Neural progenitor cell (in vitro differentiated cells): Measurements from ENCODE around the gene CDH11. TPM values are rescaled to one million over a fixed set of nuclear protein-coding genes. Genes with fewer than 3 reads are reported as not detected.
A peak's percentile ranks its signal among the peaks of the same experiment; 100 is the strongest.

Source experiments
- DNase-seq: peaks from one replicate; pipeline ENCODE4 v3.0.0-alpha.2; 2016; ENCODE audit warnings: low spot score
- H2AFZ ChIP-seq: fragments of 200-600 bp; sonication (generic); replicated peaks from 2 replicates; pipeline ENCODE4 v1.6.1; 2016; ENCODE audit warnings: antibody characterized with exemption
- H3F3A ChIP-seq: fragments of 200-600 bp; sonication (generic); 2 replicates; pipeline ENCODE4 v1.6.1; 2016; ENCODE audit warnings: antibody characterized with exemption, low read depth
- H3K27ac ChIP-seq: fragments of 200-600 bp; sonication (generic); 2 replicates; pipeline ENCODE4 v1.5.1; 2016; ENCODE audit warnings: mild to moderate bottlenecking
- H3K27me3 ChIP-seq: fragments of 200-600 bp; sonication (generic); 2 replicates; pipeline ENCODE4 v1.6.1; 2016; ENCODE audit warnings: mild to moderate bottlenecking, moderate library complexity
- H3K36me3 ChIP-seq: fragments of 200-600 bp; sonication (generic); 2 replicates; pipeline ENCODE4 v1.5.1; 2016
- H3K4me1 ChIP-seq: fragments of 200-600 bp; sonication (generic); 2 replicates; pipeline ENCODE4 v1.6.1; 2016; ENCODE audit warnings: mixed run types
- H3K4me2 ChIP-seq: fragments of 200-600 bp; sonication (generic); 2 replicates; pipeline ENCODE4 v1.6.1; 2016
- H3K4me3 ChIP-seq: fragments of 200-600 bp; sonication (generic); 2 replicates; pipeline ENCODE4 v1.5.1; 2016
- H3K79me2 ChIP-seq: fragments of 200-600 bp; sonication (generic); 2 replicates; pipeline ENCODE4 v1.6.1; 2016; ENCODE audit warnings: low read depth
- H3K9ac ChIP-seq: fragments of 200-600 bp; sonication (generic); 2 replicates; pipeline ENCODE4 v1.6.1; 2016
- H3K9me3 ChIP-seq: fragments of 200-600 bp; sonication (generic); 2 replicates; pipeline ENCODE4 v1.5.1; 2016; ENCODE audit warnings: low read depth
- H4K20me1 ChIP-seq: fragments of 200-600 bp; sonication (generic); 2 replicates; pipeline ENCODE4 v1.6.1; 2016; ENCODE audit warnings: low read depth
- H3K27ac Mint-ChIP-seq: 3 replicates; pipeline ENCODE4 v1.8.0; 2021; ENCODE audit warnings: mixed read lengths
- H3K27me3 Mint-ChIP-seq: 2 replicates; pipeline ENCODE4 v1.8.0; 2022; ENCODE audit warnings: low read depth, mild to moderate bottlenecking, inconsistent platforms, moderate library complexity, mixed read lengths; ENCODE audit not compliant: insufficient read depth
- H3K36me3 Mint-ChIP-seq: 3 replicates; pipeline ENCODE4 v1.8.0; 2021; ENCODE audit warnings: mixed read lengths
- H3K4me1 Mint-ChIP-seq: 3 replicates; pipeline ENCODE4 v1.8.0; 2021; ENCODE audit warnings: mixed read lengths
- H3K4me3 Mint-ChIP-seq: 3 replicates; pipeline ENCODE4 v1.8.0; 2021; ENCODE audit warnings: mild to moderate bottlenecking, moderate library complexity, mixed read lengths
- H3K9me3 Mint-ChIP-seq: 3 replicates; pipeline ENCODE4 v1.8.0; 2020; ENCODE audit warnings: mixed read lengths
- CTCF ChIP-seq: fragments of 200-600 bp; sonication (generic); IDR thresholded peaks from 2 replicates; pipeline ENCODE4 v1.5.1; 2017; ENCODE audit warnings: antibody characterized with exemption, mild to moderate bottlenecking
- EZH2 ChIP-seq: fragments of 200-600 bp; sonication (generic); IDR thresholded peaks from 2 replicates; pipeline ENCODE4 v1.6.1; 2017; ENCODE audit warnings: antibody characterized with exemption, mild to moderate bottlenecking, moderate library complexity
- EZH2phosphoT487 ChIP-seq: fragments of 200-600 bp; sonication (generic); IDR thresholded peaks from 2 replicates; pipeline ENCODE4 v1.6.1; 2017; ENCODE audit warnings: antibody characterized with exemption
- total RNA-seq: library from RNA; depleted of rRNA; stranded (reverse); fragments of >200 nt; gene quantifications from 2 replicates; pipeline ENCODE4 v1.2.3, GENCODE V29; 2015; ENCODE audit warnings: low replicate concordance

Gene CDH11
- total RNA-seq, 1 donor from 2014 or later = 98.5 TPM

- Histone ChIP-seq H3K9me3 (no peaks in the 10 kb centered on the region), H2AFZ (no peak overlapping the region), H3K9ac (no peak overlapping the region), H3K79me2 (no peaks in the 10 kb centered on the region), H3K4me2 (no peak overlapping the region), H3K36me3 (no peaks in the 10 kb centered on the region), H3F3A (no peaks in the 10 kb centered on the region), H3K27me3 (no peaks in the 10 kb centered on the region), H3K4me1 (no peaks in the 10 kb centered on the region), H4K20me1 (no peaks in the 10 kb centered on the region), H3K27ac (no peak overlapping the region), H3K4me3 (no peak overlapping the region)
- Mint-ChIP-seq H3K27me3 (no peaks in the 10 kb centered on the region), H3K9me3 (no peaks in the 10 kb centered on the region), H3K4me3 (no peak overlapping the region), H3K27ac (no peak overlapping the region), H3K36me3 (peaks cover 10% of the 10 kb centered on the region), H3K4me1 (no peaks in the 10 kb centered on the region)
- DNase-seq = no peak
- TF ChIP-seq EZH2 = no peak
- no peak for TF ChIP-seq EZH2phosphoT487
- TF ChIP-seq CTCF = no peak
Measured at GRCh38 chr16:64948056-64948455, 173.8 kb downstream of the CDH11 start.

GRCh38 chr16:64947651-64948050, 174.2 kb downstream of the CDH11 start:
- no peak overlapping the region for H3K4me3 Mint-ChIP-seq

GRCh38 chr16:64933885-64934284, 188.0 kb downstream of the CDH11 start:
- Histone ChIP-seq H3K27ac (no peak overlapping the region), H4K20me1 (no peaks in the 10 kb centered on the region), H2AFZ (no peak overlapping the region), H3K36me3 (no peaks in the 10 kb centered on the region), H3K4me1 (no peaks in the 10 kb centered on the region), H3K9ac (no peak overlapping the region), H3K4me2 (no peak overlapping the region), H3F3A (no peaks in the 10 kb centered on the region), H3K9me3 (no peaks in the 10 kb centered on the region), H3K4me3 (no peak overlapping the region), H3K79me2 (no peaks in the 10 kb centered on the region), H3K27me3 (no peaks in the 10 kb centered on the region)
- TF ChIP-seq CTCF (no peak), EZH2phosphoT487 (no peak), EZH2 (no peak)
- Mint-ChIP-seq H3K27ac (no peak overlapping the region), H3K27me3 (no peaks in the 10 kb centered on the region), H3K9me3 (no peaks in the 10 kb centered on the region), H3K4me3 (no peak overlapping the region), H3K36me3 (no peaks in the 10 kb centered on the region), H3K4me1 (no peaks in the 10 kb centered on the region)
- peak; percentile 7 for DNase-seq

More at GRCh38 chr16:64947651-64948050, 174.2 kb downstream of the CDH11 start:
- no peaks in the 10 kb centered on the region for H3K4me1 ChIP-seq
- no peaks in the 10 kb centered on the region for H3K9me3 ChIP-seq
- no peaks in the 10 kb centered on the region for H4K20me1 ChIP-seq
- no peak for DNase-seq
- H3K4me3 ChIP-seq = no peak overlapping the region
- no peaks in the 10 kb centered on the region for H3K36me3 ChIP-seq
- H3K9me3 Mint-ChIP-seq = no peaks in the 10 kb centered on the region
- H3K9ac ChIP-seq = no peak overlapping the region
- H3F3A ChIP-seq = no peaks in the 10 kb centered on the region
- H3K4me1 Mint-ChIP-seq = no peaks in the 10 kb centered on the region
- H3K36me3 Mint-ChIP-seq = peaks cover 10% of the 10 kb centered on the region
- no peak overlapping the region for H3K4me2 ChIP-seq
- no peak overlapping the region for H3K27ac Mint-ChIP-seq
- no peaks in the 10 kb centered on the region for H3K27me3 ChIP-seq
- TF ChIP-seq EZH2phosphoT487 (no peak), CTCF (no peak), EZH2 (no peak)
- H3K27ac ChIP-seq = no peak overlapping the region
- H2AFZ ChIP-seq = no peak overlapping the region
- H3K79me2 ChIP-seq = no peaks in the 10 kb centered on the region
- H3K27me3 Mint-ChIP-seq = no peaks in the 10 kb centered on the region
